NCI-H460 (cell line): ENCODE results near the gene RTN4RL2. TPM values are rescaled to one million over a fixed set of nuclear protein-coding genes. Genes with fewer than 3 reads are reported as not detected.
A peak's percentile ranks its signal among the peaks of the same experiment; 100 is the strongest.
"Not testable (repeated sequence)": the region's sequence is repeated elsewhere in the genome, so short reads cannot be mapped to it uniquely, and the experiment has no call there.

ENCODE experiments used
- DNase-seq: peaks from one replicate; pipeline ENCODE4 v3.0.0-alpha.2; 2016; ENCODE audit warnings: low read depth; ENCODE audit errors: extremely low read depth
- total RNA-seq: library from RNA; depleted of rRNA; stranded (reverse); fragments of >200 nt; shearing (Covaris generic); gene quantifications from 2 replicates; pipeline ENCODE4 v1.2.3, GENCODE V29; 2014

RTN4RL2 gene
- total RNA-seq, 1 experiment from 2014 or later, result 0.45 TPM

- DNase-seq, result no peak
Observed at GRCh38 chr11:57432149-57432561, 28.2 kb upstream of the RTN4RL2 start.

- no peak for DNase-seq
Observed at GRCh38 chr11:57432714-57433163, 27.6 kb upstream of the RTN4RL2 start.

- DNase-seq, result no peak
Observed at GRCh38 chr11:57434640-57435546, 25.4 kb upstream of the RTN4RL2 start.

GRCh38 chr11:57436031-57436430 lies 24.3 kb upstream of the RTN4RL2 start:
- no peak for DNase-seq

GRCh38 chr11:57438345-57439285 lies 21.7 kb upstream of the RTN4RL2 start:
- DNase-seq, result no peak

- DNase-seq, result no peak
Observed at GRCh38 chr11:57439786-57440185, 20.5 kb upstream of the RTN4RL2 start.

- DNase-seq, result no peak
Observed at GRCh38 chr11:57440744-57441414, 19.4 kb upstream of the RTN4RL2 start.

- no peak for DNase-seq
Observed at GRCh38 chr11:57444362-57445121, 15.8 kb upstream of the RTN4RL2 start.

- not testable (repeated sequence) for DNase-seq
Observed at GRCh38 chr11:57445122-57445394, 15.3 kb upstream of the RTN4RL2 start.

GRCh38 chr11:57446055-57446454 lies 14.3 kb upstream of the RTN4RL2 start:
- DNase-seq, result no peak

- DNase-seq, result no peak
Observed at GRCh38 chr11:57453543-57454177, 6.7 kb upstream of the RTN4RL2 start.

- DNase-seq, result peak; percentile 76
Observed at GRCh38 chr11:57456960-57457642, 3.2 kb upstream of the RTN4RL2 start.

- no peak for DNase-seq
Observed at GRCh38 chr11:57457643-57458023, 2.7 kb upstream of the RTN4RL2 start.

- no peak for DNase-seq
Observed at GRCh38 chr11:57458060-57458409, 2.3 kb upstream of the RTN4RL2 start.

- DNase-seq, result no peak
Observed at GRCh38 chr11:57458410-57459163, 1.7 kb upstream of the RTN4RL2 start.

- no peak for DNase-seq
Observed at GRCh38 chr11:57459164-57460021, 935 bp upstream of the RTN4RL2 start.
